Mucosa of descending colon (tissue), 3 donors: Measurements from ENCODE around the gene KIFC3. TPM values are rescaled to one million over a fixed set of nuclear protein-coding genes. Genes with fewer than 3 reads are reported as not detected.

ENCODE experiments used
- ATAC-seq: fragments of 200-7000 bp; cut with Tn5 transposase; one replicate; pipeline ENCODE4 v1.9.1; 2020; ENCODE audit warnings: mild to moderate bottlenecking, moderate library complexity
- DNase-seq, 3 donors: peaks; one replicate each; pipeline ENCODE4 v3.0.0-alpha.2; 2020
- H3K36me3 ChIP-seq: fragments of 200-600 bp; one replicate; pipeline ENCODE4 v1.8.0; 2021; ENCODE audit warnings: low read depth, mild to moderate bottlenecking
- H3K4me1 ChIP-seq: fragments of 200-600 bp; one replicate; pipeline ENCODE4 v1.8.0; 2021; ENCODE audit warnings: low read depth, mild to moderate bottlenecking
- H3K4me3 ChIP-seq: fragments of 200-600 bp; one replicate; pipeline ENCODE4 v1.8.0; 2021; ENCODE audit warnings: mild to moderate bottlenecking
- H3K9me3 ChIP-seq: fragments of 200-600 bp; one replicate; pipeline ENCODE4 v1.8.0; 2021; ENCODE audit warnings: mild to moderate bottlenecking
- CTCF ChIP-seq: fragments of 200-600 bp; IDR thresholded peaks from one replicate; pipeline ENCODE4 v1.8.0; 2022; ENCODE audit warnings: antibody characterized with exemption, mild to moderate bottlenecking
- intact Hi-C, 2 donors: fragments of 100-400 bp; cut with DNase I in 1 of 2; cut with micrococcal nuclease in 1 of 2; formaldehyde crosslinking; loops; one replicate each; pipeline versions ENCODE4 v1.11.0 to v1.11.1; 2022; cut with DNase I, micrococcal nuclease
- total RNA-seq, 3 donors: library from RNA; stranded (reverse); fragmentation: NEBNext Ultra II Directional in 2 of 3; extraction: Animal tissue kit (Norgen Biotek cat#: 25700) in 2 of 3; gene quantifications; one replicate each; pipeline versions ENCODE4 v1.2.1 to v1.2.4, GENCODE V29; 2021 to 2023
- donor health status: DM: no; HTN: no; CAD: no; lungs with moderate emphysema.
- donor health status: DM: no; HTN: no; CAD: no.
- donor health status: DM: no; HTN: yes; CAD: no.

Gene KIFC3
- total RNA-seq, 3 donors from 2014 or later = 3.7 to 17.2 (median 8.3) TPM

DNA sequence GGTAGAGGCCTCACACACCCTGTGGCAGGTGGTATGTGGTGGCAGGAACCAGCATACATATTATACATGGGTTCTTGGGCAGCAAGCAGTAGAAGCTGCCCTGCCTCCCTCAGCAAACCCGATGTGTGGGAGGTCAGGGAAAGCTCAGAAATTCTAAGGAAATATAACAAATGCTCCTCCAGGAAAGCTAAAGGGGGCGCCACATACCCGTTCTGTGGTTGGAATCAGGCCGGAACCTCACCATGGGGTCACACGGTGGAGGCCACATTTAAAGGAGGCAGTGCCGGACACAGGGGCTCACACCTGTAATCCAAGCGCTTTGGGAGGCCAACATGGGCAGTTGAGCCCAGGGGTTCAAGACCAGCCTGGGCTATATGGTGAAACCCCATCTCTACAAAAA lies 79.1 kb downstream of the KIFC3 start:
- no peak for DNase-seq
- no peaks in the 10 kb centered on the region for H3K4me1 ChIP-seq
- TF ChIP-seq CTCF = no peak
- H3K36me3 ChIP-seq = no peaks in the 10 kb centered on the region
- no peak for ATAC-seq
- no peaks in the 10 kb centered on the region for H3K9me3 ChIP-seq
- no peak overlapping the region for H3K4me3 ChIP-seq
- intact Hi-C loops = loop anchor here in 1 of 2 donors (10.0 kb wide), 1 partner anchor 148 kb away; no protein-coding TSS in a partner anchor

- H3K9me3 ChIP-seq = no peaks in the 10 kb centered on the region
- ATAC-seq (no peak), DNase-seq (no peak)
- H3K36me3 ChIP-seq = no peaks in the 10 kb centered on the region
- H3K4me1 ChIP-seq = no peaks in the 10 kb centered on the region
- H3K4me3 ChIP-seq = no peak overlapping the region
- intact Hi-C loops = loop anchor here in 1 of 2 donors (10.0 kb wide), 1 partner anchor 148 kb away; no protein-coding TSS in a partner anchor
- TF ChIP-seq CTCF = no peak
These were observed 79.6 kb downstream of the KIFC3 start for GRCh38 chr16:57722651-57723050.

DNA sequence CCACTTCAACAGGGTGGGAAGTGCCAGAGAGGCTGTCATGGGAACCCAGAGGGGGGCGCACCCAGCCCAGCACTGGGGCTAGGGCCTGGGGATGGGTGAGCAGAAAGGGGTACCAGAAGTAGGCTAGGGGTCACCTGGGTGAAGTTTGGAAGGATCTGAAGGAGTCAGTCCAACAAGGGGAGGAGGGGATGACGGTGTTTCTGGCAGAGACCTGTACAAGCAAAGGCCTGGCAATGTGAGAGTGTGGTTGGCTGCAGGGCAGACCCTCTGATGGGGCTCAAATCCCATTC lies 80.1 kb downstream of the KIFC3 start:
- Histone ChIP-seq H3K4me1 (no peaks in the 10 kb centered on the region), H3K9me3 (no peaks in the 10 kb centered on the region), H3K36me3 (no peaks in the 10 kb centered on the region), H3K4me3 (no peak overlapping the region)
- TF ChIP-seq CTCF = no peak
- no peak for DNase-seq
- no peak for ATAC-seq
- intact Hi-C loops = loop anchor here in 1 of 2 donors (10.0 kb wide), 1 partner anchor 147 kb away; no protein-coding TSS in a partner anchor

GRCh38 chr16:57721356-57722209 lies 80.7 kb downstream of the KIFC3 start:
- ATAC-seq (no peak), DNase-seq (no peak)
- intact Hi-C loops = loop anchor here in 1 of 2 donors (10.0 kb wide), 1 partner anchor 147 kb away; no protein-coding TSS in a partner anchor
- Histone ChIP-seq H3K36me3 (no peaks in the 10 kb centered on the region), H3K4me3 (no peak overlapping the region), H3K9me3 (no peaks in the 10 kb centered on the region), H3K4me1 (no peaks in the 10 kb centered on the region)
- TF ChIP-seq CTCF = no peak

DNA sequence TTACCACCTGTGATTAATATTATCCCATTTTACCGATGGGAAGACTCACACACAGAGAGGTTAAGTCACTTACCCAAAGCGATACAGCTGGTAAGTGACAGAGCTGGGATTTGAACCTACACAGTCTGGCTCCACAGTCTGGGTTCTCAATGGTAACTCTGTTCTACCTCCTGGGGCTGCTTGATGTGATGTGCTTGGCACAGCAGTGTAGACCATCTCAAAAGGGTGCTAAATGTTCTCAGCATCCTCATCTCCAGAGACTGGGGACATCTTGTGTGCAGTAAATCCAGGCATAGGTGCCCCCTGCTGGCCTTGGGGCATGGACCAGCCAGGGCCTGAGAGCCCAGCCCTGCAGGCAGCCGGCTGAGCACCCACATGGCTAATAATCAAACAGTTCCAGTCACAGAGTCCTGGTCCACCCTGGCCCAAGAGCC lies 82.1 kb downstream of the KIFC3 start:
- intact Hi-C loops = loop anchor here in 1 of 2 donors (10.0 kb wide), 1 partner anchor 145 kb away; no protein-coding TSS in a partner anchor
- Histone ChIP-seq H3K4me3 (no peak overlapping the region), H3K36me3 (no peaks in the 10 kb centered on the region), H3K9me3 (no peaks in the 10 kb centered on the region), H3K4me1 (no peaks in the 10 kb centered on the region)
- DNase-seq = peak in 2 of 3 donors; percentile 75 to 79
- no peak for TF ChIP-seq CTCF
- peak; percentile 77 for ATAC-seq
